Stimulated activated CD8-positive, alpha-beta memory T cell treated with anti-CD3 and anti-CD28 coated beads, Interleukin-12 subunit alpha, Interleukin-12 subunit beta, amount 100 ng/mL, for 24 hours (primary cell): ENCODE data around the gene FHOD1.

ENCODE experiments used
- DNase-seq: peaks from one replicate; pipeline ENCODE4 v3.0.0-alpha.2; 2020; ENCODE audit errors: extremely low read depth

Gene FHOD1

DNA sequence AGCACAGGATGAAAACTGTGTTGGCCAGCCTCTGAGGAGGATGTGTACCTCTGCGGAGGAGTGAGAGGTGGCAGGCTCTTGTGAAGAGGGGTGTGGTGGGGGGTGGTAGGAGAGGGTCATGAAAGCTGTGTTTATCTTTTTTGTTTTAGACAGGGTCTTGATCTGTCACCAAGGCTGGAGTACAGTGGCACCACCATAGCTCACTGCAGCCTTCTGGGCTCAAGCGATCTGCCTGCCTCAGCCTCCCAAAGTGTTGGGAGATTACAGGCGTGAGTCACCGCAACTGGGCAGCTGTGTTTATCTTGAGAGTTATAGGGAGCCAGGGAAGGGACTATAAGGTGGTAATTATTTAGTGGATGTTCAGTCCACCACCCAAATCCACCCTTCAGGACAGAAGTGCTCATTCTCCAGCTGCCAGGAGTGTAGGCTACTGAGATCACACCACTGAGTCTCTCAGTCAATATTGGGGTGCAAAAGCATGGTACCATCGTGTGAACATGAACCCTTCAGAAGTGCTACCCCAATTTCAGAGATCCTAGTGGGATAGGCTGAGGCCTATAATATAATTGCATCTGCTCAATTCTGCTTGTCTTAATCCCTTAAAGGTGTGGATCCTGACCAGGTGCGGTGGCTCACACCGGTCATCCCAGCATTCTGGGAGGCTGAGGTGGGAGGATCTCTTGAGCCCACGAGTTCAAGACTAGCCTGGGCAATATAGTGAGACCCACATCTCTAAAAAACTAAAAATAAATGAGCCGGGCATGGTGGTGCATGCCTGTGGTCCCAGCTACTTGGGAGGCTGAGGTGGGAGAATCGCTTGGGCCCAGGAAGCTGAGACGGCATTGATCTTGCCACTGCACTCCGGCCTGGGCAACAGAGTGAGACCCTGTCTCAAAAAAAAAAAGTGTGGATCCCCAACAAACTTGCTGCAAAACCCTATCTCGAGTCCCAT is 56.6 kb downstream of the FHOD1 start:
- DNase-seq = no peak

- no peak for DNase-seq
Observed at GRCh38 chr16:67190041-67190440, 57.2 kb downstream of the FHOD1 start, which contains the start of gene EXOC3L1. Gene EXOC3L1, minus strand, starts transcription at chr16:67190136. Its CDS starts 460 bp downstream, at chr16:67189676.

GRCh38 chr16:67188798-67189197 is 58.5 kb downstream of the FHOD1 start:
- no peak for DNase-seq

- DNase-seq = no peak
Observed at GRCh38 chr16:67188323-67188722, 59.0 kb downstream of the FHOD1 start.

GRCh38 chr16:67187175-67187890 is 59.9 kb downstream of the FHOD1 start:
- no peak for DNase-seq

- DNase-seq = no peak
Observed at GRCh38 chr16:67186550-67186950, 60.7 kb downstream of the FHOD1 start.

GRCh38 chr16:67185651-67186134 is 61.6 kb downstream of the FHOD1 start:
- no peak for DNase-seq

DNA sequence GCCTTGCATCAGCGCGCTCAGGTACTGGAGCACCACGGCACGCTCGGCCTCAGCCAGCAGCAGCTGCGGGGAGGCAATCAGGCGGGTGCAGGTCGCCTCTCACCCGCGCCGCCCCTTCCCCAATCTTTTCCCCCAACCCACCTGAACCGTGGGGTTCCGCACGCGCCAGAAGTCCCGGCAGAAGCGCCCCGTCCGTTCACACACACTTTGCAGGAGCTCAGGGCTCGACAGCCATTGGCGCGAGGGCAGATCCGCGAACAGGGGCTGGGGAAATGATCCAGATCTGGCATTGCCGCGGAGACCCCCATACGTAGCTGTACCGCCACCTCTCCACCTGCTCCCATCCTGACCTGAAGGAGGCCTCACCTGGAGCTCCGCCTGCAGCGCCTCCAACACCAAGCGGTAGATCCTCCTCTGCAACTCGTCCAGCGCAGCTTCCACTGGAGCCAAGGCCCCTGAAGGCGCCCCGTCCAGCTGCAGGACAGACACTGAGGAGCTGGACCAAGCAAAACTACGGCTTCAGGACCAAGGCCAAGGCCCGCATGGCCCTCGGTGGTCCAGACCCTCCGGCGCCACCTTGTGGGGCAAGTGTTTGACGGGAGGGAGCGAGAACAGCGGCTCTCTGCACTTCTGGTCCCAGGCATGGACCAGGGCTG is 62.2 kb downstream of the FHOD1 start:
- DNase-seq = peak; percentile 62

GRCh38 chr16:67184453-67184994 is 62.8 kb downstream of the FHOD1 start:
- no peak for DNase-seq

- DNase-seq = peak; percentile 79
Observed at GRCh38 chr16:67183627-67184452, 63.4 kb downstream of the FHOD1 start, which contains the start of gene MATCAP1. Gene MATCAP1, minus strand, starts transcription at chr16:67183963. Its CDS starts 3,353 bp downstream, at chr16:67180610.

DNA sequence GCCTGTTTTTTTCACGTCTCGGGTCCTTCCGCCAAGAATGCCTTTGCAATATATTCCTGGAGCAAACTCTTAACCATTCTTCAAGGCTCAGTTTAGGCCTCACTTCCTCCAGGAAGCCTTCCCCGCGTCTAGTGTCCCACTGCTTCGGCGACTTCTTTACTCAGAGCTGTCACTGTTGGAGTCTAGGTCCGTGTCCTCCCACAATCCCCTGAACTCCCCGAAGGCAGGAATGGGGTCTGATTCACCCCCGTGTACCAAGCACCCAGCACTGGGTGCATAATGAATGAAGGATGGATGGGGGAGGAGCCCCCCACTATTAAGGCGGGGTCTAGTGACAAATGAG is 64.0 kb downstream of the FHOD1 start:
- DNase-seq = no peak

GRCh38 chr16:67182288-67182687 is 65.0 kb downstream of the FHOD1 start:
- DNase-seq = no peak

DNA sequence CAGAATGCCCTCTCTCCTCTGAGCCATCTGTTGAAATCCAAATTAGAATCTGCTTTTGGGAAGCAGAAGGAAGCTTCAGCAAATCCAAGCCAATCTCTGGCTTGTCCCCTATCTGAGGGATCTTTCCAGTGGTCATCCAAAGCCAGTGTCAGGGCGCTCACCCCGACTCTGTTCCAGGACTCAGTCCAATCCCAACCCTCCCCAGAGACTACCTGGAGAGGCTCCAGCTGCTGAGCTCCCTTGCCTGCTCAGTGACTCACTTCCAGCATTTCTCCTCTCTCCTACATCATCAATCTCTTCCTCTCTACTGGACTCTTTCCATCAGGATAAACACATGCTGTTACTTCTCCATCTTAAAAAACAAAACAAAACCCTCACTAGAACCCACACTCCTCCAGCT is 65.9 kb downstream of the FHOD1 start:
- no peak for DNase-seq

GRCh38 chr16:67180166-67180565 is 67.1 kb downstream of the FHOD1 start:
- no peak for DNase-seq

DNA sequence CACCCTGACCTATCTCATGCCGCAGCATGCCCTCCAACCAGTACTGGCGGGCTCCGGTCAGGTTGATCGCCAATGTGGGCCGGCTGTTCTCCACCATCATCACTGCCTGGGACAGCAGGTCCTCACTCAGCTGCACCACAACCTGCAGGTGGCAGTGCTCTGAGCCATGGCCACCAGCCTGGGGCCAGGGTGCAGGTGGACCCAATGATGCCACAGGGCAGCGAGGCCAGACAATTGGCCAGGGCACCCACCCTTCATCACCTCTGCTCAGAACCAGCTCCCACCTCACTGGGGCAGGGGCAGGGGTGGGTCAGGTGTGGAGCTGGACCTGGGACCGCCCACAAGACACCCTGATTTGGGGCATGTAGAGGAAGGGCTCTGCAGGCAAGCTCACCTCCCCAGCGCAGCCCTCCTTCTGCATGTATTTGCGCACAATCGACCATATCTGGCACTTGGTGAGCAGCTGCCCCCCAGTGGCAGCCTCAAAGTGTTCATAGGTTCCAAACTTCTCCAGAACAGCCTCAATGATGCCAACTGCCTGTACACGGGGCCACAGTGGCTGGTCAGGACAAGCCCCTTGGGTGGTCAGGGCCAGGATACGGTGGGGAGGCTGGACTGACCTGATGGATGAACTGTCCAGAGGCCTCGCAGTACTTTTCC is 67.7 kb downstream of the FHOD1 start:
- no peak for DNase-seq
